GM18511 (cell line): ENCODE measurements around the gene SCFD2.

Source experiments
- ATAC-seq: cut with Tn5 transposase; IDR thresholded peaks from one replicate; pipeline ENCODE4 v1.9.1; 2021; ENCODE audit warnings: mild to moderate bottlenecking, moderate library complexity; ENCODE audit not compliant: unreplicated experiment

Gene SCFD2

GRCh38 chr4:52904421-52904820 lies 461.4 kb downstream of the SCFD2 start:
- ATAC-seq = no peak

DNA sequence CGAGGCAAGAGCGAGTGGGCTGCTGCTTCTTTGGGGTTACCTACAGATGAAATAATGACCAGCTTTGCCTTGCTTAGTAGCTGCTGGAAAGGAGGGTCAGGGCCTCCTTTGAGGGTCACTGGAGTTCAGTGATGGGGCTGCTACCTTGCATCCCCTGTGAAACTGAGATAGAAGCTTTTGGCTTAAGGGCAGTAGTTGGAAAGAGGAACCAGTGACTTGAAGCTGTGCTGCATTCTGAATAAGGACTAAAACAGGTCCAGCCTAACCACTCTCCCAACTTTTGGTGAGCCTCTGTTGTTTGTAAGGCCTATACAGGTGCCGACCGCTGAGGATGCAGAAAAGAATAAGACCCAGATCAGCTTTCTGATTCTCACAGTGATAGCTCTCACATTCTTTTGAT lies 462.6 kb downstream of the SCFD2 start:
- ATAC-seq = no peak

- ATAC-seq = no peak
These were observed 471.4 kb downstream of the SCFD2 start for GRCh38 chr4:52894443-52894842.

DNA sequence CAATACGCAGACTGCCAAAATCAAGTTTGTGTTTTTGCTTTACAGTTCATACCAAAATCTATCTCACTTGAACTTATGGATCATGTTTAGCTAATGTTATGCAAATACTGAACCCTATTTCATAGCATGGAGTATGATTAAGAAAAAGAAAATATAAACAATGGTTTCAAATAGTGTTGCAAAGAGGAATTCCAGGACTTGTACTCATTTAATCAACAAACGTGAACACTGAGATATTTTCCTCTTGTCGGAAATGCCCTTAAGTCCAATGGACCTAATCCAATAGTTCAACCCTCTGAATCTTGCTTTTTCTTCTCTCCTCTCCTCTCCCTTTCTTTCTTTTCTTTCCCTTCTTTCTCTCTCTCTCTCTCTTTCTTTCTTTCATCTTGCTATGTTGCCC lies 473.0 kb downstream of the SCFD2 start:
- ATAC-seq = no peak

GRCh38 chr4:52891743-52892142 lies 474.1 kb downstream of the SCFD2 start:
- no peak for ATAC-seq

- ATAC-seq = no peak
These were observed 475.4 kb downstream of the SCFD2 start for GRCh38 chr4:52890521-52890791.

- no peak for ATAC-seq
These were observed 475.9 kb downstream of the SCFD2 start for GRCh38 chr4:52889778-52890520.

DNA sequence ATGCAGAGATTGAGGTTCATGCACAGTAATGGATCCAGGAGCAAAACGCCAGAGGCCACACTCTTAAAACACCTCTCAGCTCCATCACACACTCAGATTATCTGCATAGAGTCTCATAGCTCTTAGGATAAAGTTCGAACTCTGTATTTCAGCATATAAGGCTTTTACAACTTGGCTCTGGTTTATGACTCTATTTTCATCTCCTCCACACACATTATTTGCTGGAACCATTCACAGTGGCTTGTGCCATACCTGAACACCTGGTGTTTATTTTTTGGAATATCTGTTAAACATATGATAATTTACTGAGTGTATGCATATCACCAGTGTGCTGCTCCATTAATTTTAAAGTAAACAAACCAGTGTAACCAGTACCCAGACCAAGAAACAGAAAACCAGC lies 476.5 kb downstream of the SCFD2 start:
- no peak for ATAC-seq

- no peak for ATAC-seq
These were observed 480.9 kb downstream of the SCFD2 start for GRCh38 chr4:52884994-52885393.

DNA sequence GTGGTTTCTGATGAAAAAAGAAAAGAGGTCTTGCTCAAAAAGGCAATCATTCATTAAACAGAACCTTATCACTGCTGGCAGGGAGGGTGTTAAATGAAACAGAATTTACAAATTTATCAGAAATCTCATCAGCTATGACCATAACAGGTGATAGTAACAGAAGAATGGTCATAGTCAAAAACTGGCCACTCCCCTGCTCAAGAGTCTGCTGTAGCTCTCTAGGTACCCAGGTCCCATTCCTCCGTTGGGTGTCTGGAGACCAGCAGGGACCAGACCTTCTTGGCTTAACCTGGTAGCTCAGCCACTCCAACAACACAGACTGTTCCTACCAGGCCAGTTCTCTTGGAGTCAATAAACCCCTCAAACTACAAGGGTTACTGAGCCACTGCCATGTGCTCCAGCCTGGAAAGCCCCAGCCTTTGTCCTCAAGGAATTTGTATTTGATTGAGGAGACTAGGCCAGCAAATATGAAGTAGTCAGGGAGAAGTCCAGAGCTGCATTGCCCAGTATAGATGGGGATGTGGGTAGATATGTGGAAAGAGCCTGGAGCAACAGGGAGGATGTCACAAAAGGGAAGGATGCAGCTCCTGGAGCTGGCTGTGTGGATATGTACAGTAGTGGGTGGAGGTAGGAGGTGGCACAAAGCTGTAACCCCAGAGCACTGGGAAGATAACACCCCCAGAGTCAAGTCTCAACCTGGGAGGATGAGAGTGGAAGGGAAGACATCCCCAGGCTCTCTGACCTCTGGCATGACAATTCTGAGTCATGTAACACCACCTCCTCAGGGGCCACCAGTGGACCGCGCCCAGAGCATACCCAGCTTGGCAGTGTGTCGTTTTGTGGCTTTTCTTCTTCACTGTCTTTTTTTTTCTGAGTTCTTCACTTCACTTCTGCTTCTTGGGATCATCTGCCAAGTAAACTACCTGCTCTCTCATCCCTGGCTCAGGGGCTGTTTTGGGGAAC lies 481.9 kb downstream of the SCFD2 start:
- ATAC-seq = no peak

DNA sequence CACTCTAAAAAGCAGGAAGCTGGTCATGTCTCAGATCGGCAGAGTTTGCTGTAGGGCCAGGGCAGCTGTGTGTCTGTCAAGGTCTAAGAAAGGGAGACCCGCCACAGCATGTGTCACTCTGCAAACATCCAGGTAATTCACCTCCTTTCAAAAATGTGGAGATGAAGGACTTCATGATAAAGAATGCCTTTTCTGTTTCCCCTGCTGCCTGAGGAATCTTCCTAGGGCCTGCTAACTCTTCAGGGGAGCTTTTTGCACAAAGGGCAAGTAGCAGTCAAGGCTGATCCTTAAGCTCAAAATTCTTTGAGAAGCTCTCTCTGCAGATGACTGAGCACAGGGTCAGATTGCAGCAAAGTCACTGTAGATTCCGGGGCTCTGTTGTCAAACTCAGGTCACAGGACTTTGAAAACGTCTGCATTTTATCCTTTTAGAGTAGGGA lies 482.7 kb downstream of the SCFD2 start:
- no peak for ATAC-seq

GRCh38 chr4:52880994-52881393 lies 484.9 kb downstream of the SCFD2 start:
- no peak for ATAC-seq

DNA sequence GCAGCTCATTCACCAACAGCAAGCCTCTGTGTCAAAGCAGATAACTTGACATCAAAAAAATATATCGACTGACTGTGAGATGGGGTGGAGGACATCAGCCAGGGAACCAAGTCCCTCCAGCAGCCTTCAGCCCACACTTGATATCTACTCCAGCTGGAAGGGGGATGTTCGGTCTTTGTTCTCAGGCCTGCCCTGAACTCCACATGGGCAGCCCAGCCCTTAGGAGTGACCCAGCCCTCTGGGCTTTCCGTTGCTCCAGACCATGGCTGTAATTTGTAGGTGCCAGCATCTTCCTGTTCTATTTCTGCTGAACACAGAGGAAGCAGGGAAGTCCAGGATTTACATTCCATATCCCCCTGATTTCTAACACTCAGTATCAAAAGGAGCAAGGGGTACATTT lies 486.4 kb downstream of the SCFD2 start:
- ATAC-seq = no peak

- no peak for ATAC-seq
These were observed 488.2 kb downstream of the SCFD2 start for GRCh38 chr4:52877694-52878093.

DNA sequence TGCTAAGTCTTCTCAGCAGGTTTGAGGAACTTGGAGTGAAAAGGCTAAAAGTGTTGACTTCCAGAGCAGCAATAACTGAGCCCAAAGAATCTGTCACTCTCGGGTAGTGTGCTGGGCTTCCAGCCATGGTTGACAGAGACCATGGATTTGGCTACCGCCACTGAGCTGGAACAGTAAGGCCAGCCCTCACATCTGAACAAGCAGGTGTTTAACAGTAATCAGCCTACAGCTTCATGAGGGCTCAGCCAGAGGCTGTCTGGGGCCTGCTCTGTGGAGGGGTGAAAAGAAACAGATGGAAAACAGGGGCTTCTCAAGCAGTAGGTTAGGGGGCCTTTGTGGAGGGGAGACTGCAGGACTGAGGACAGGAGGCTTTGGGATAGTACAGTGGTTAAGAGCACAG lies 488.8 kb downstream of the SCFD2 start:
- no peak for ATAC-seq

GRCh38 chr4:52876069-52876468 lies 489.8 kb downstream of the SCFD2 start:
- ATAC-seq = no peak

DNA sequence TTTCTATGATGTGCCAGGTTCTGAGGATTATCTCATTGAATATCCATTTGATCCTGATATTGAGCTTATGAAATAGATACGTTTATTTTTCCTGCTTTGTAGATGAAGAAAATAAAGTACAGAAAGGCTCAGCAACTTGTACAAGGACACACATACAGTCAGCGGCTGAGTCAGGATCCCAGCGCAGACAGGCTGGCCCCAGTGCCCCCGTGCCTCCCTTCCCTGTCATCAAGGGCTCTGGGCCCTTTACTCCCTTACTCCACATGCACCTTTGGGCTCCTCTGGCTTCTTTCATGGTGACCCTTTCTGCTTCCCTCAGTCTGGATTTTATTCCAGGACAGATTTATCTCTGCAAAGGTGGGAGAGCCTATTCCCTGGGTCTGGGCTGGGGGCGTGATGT lies 490.9 kb downstream of the SCFD2 start:
- ATAC-seq = no peak

DNA sequence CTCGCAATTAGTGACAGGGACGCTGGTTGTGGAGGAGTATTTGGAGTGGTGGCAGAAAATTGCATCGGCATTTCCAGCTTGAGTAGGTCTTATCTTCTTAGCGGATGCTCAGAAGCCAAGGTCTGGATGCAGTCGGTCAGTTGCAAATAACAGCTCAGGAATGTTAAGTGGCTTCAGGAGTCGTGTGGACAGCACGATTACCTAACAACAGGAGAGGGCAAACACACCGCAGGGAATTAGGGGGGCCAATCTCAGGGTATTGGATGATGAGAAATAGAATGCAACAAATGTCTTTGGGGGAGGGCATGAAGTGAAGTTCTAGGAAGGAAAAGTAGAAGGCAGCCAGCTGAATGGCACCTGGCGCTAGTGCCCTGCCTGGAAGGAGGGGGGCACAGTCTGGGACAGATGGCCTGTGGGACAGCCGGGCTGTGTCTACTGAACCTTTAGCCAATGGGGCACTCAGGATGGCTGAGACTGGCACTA lies 492.0 kb downstream of the SCFD2 start:
- ATAC-seq = no peak

DNA sequence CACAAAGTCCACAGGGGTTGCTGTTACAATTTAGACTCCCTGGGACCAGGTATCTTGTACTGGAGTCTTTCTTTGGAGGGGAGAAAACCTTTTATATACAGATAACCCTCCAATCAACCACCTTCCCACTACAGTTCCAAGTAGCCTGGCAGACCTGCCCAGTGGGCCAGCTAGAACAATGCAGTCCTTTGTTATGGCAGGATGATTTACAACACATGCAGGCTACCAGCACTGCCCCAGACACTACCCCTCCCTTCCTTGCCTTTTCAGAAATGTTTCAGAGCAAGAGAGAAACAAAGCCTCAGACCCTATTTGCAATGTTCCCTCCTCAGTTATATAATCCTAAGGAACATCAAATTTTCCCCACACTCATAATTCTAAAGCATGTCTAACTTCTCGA lies 492.7 kb downstream of the SCFD2 start:
- no peak for ATAC-seq

GRCh38 chr4:52870225-52870624 lies 495.6 kb downstream of the SCFD2 start:
- no peak for ATAC-seq

GRCh38 chr4:52869656-52870055 lies 496.2 kb downstream of the SCFD2 start:
- ATAC-seq = no peak

- ATAC-seq = no peak
These were observed 496.7 kb downstream of the SCFD2 start for GRCh38 chr4:52869196-52869595.
